ENCODE results near the gene NDRG2.

The NDRG2 gene

DNA sequence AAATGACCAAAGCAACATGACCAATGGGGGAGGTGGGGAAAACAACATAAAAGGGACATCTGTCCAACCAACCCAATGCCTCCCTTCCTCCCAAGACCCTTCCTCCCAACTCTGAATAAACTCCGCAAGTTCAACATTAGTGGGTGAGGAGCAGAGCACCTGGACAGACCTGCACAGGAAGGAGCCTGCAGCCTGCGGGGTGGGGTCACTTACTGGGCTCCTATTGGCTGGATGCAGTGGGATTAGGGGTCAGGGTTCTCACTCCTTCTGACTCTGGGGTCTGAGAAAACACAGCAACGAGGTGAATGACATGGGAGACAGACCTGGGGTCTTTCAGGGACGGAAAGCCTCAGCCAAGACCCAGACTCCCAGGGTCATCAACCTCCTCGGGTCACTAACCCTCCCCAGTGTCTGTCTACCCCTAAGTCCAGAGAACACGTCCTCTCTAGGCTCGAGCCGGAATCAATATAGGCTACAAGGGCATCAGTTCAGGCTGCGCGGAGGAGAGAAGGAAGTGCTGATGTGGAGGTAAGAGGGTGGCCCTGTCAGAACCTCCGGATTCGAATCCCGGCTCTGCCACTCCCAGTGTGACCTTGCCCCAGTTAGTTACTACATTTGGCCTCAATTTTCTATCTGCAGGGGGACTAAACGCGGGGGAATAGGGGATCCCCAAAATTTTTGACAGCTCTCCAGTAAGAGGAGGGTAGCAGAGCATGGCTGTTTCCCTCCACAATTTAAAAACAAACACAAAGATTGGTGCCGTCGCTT lies 860 bp downstream of the NDRG2 start:
- Histone ChIP-seq H3K36me3 (ENCODE audit: insufficient read depth, insufficient read length, low read length) (peaks cover 25% of the 10 kb centered on the region), H3K9me3 (ENCODE audit: insufficient read depth, low read length) (no peaks in the 10 kb centered on the region), H3K4me3 (ENCODE audit: insufficient read length, low read depth) (peak overlapping the region; percentile 80), H3K27me3 (ENCODE audit: insufficient read depth, insufficient read length) (peaks cover 11% of the 10 kb centered on the region), H3K4me1 (ENCODE audit: insufficient read depth, insufficient read length) (peaks cover 6% of the 10 kb centered on the region), H3K9ac (ENCODE audit: insufficient read length, low read depth) (peak overlapping the region; percentile 87)
- DNase-seq (ENCODE audit: low read depth, low spot score) = no peak
- TF ChIP-seq ZNF274 (IDR thresholded peaks at IDR 0.05; ENCODE audit: low read depth, low read length) (no peak), SUZ12 (IDR thresholded peaks at IDR 0.05; ENCODE audit: extremely low read depth, insufficient read depth, insufficient read length) (no peak), YY1 (IDR thresholded peaks at IDR 0.05; ENCODE audit: insufficient read depth, insufficient read length) (no peak)

DNA sequence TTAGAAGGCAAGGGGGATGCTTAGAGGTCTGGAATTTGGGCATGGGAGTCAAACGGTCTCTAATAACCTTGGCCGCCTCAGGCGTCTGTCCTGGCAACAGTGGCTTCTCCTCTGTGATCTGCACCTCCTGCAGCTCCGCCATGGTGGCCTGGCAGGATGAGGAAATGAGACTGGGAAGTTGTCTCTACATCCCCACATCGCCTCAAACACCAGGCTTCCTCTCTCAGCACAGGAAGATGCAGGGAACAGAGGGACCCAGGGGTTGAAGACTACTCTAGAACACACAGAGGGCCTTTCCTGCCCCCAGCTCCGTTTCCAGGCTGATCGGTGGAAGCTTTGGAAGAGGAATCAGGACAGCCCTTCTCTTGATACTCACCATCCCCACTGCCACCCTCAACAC lies 1.7 kb downstream of the NDRG2 start:
- H3K4me1 ChIP-seq (ENCODE audit: insufficient read depth, insufficient read length) = peaks cover 6% of the 10 kb centered on the region
- H3K27me3 ChIP-seq (ENCODE audit: insufficient read depth, insufficient read length) = peaks cover 11% of the 10 kb centered on the region
- TF ChIP-seq SUZ12 (IDR thresholded peaks at IDR 0.05; ENCODE audit: extremely low read depth, insufficient read depth, insufficient read length) = no peak
- no peak for TF ChIP-seq ZNF274 (IDR thresholded peaks at IDR 0.05; ENCODE audit: low read depth, low read length)
- TF ChIP-seq YY1 (IDR thresholded peaks at IDR 0.05; ENCODE audit: insufficient read depth, insufficient read length) = no peak
- no peak for DNase-seq (ENCODE audit: low read depth, low spot score)
- no peak overlapping the region for H3K4me3 ChIP-seq (ENCODE audit: insufficient read length, low read depth)
- H3K36me3 ChIP-seq (ENCODE audit: insufficient read depth, insufficient read length, low read length) = peaks cover 33% of the 10 kb centered on the region
- H3K9ac ChIP-seq (ENCODE audit: insufficient read length, low read depth) = no peak overlapping the region
- no peaks in the 10 kb centered on the region for H3K9me3 ChIP-seq (ENCODE audit: insufficient read depth, low read length)

DNA sequence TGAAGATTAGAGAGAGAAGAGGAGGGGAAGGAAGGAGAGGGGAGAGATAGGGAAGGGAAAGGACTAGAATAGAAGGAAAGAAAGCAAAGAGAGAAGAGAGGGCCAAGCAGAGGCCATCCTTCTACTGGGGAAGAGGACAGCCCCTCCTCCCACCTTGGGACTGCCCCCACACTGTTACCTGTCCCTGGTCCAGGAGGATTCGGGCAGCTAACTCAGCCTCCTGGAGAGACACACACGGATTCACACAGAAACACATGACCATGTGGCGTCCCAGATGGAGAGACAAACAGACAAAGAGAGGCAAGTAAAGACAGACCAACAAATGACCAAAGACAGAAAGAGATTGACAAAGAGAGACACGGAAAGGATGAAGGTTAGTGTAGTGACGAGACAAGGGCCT lies 2.2 kb downstream of the NDRG2 start:
- no peak for DNase-seq (ENCODE audit: low read depth, low spot score)
- Histone ChIP-seq H3K4me3 (ENCODE audit: insufficient read length, low read depth) (no peak overlapping the region), H3K9me3 (ENCODE audit: insufficient read depth, low read length) (no peaks in the 10 kb centered on the region), H3K36me3 (ENCODE audit: insufficient read depth, insufficient read length, low read length) (peaks cover 38% of the 10 kb centered on the region), H3K4me1 (ENCODE audit: insufficient read depth, insufficient read length) (peaks cover 6% of the 10 kb centered on the region), H3K9ac (ENCODE audit: insufficient read length, low read depth) (no peak overlapping the region), H3K27me3 (ENCODE audit: insufficient read depth, insufficient read length) (peaks cover 11% of the 10 kb centered on the region)
- TF ChIP-seq YY1 (IDR thresholded peaks at IDR 0.05; ENCODE audit: insufficient read depth, insufficient read length) (no peak), SUZ12 (IDR thresholded peaks at IDR 0.05; ENCODE audit: extremely low read depth, insufficient read depth, insufficient read length) (no peak), ZNF274 (IDR thresholded peaks at IDR 0.05; ENCODE audit: low read depth, low read length) (no peak)

DNA sequence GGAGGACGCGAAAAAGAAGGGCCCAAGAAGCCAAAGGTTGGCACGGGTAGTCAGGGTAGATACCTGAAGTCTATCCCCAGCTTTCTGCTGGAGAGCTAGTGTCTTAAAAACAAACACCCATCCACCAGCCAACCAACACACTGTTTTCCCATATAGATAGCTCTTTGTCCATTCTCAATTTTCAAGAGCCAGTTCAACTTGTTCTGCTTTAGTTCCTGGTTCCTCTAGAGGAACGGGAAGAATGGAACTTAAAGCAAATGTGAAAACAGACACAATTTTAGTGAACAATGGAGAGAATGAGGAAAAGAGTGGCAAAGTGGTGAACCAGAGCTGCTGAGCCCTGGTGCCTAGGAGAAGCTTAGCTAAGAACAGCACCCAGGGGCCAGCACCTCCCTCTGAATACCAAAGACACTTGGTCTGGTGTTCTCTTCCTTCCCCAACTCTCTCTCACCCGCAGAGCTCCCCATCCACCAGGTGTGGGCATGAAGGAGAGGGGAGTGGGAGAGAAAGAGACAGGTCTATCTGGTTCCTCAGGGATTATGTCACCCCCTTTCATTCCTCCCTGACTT lies 3.8 kb downstream of the NDRG2 start:
- no peaks in the 10 kb centered on the region for H3K9me3 ChIP-seq (ENCODE audit: insufficient read depth, low read length)
- no peak for DNase-seq (ENCODE audit: low read depth, low spot score)
- H3K27me3 ChIP-seq (ENCODE audit: insufficient read depth, insufficient read length) = peaks cover 11% of the 10 kb centered on the region
- no peak overlapping the region for H3K4me3 ChIP-seq (ENCODE audit: insufficient read length, low read depth)
- H3K36me3 ChIP-seq (ENCODE audit: insufficient read depth, insufficient read length, low read length) = peaks cover 49% of the 10 kb centered on the region
- H3K4me1 ChIP-seq (ENCODE audit: insufficient read depth, insufficient read length) = peaks cover 4% of the 10 kb centered on the region
- TF ChIP-seq ZNF274 (IDR thresholded peaks at IDR 0.05; ENCODE audit: low read depth, low read length) (no peak), SUZ12 (IDR thresholded peaks at IDR 0.05; ENCODE audit: extremely low read depth, insufficient read depth, insufficient read length) (no peak)
- no peak overlapping the region for H3K9ac ChIP-seq (ENCODE audit: insufficient read length, low read depth)

DNA sequence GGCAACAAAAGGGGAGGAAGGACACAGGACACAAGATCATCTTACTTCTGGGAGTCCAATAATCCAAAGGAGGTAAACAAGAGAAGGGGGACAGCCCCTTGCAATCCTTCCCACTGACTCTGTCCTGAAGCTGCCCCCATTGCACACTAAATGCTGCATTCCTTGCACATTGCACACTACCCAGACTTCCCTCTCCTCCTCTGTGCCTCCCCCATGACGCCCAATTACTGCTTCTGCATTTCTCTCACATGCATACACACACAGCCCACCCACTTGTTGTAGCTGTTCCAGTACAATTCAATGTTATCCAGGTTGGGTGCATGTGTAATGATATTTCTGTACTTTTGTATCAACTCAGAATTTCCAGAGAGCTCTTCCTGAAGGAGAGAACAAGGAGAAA lies 5.5 kb downstream of the NDRG2 start:
- peaks cover 7% of the 10 kb centered on the region for H3K27me3 ChIP-seq (ENCODE audit: insufficient read depth, insufficient read length)
- H3K4me1 ChIP-seq (ENCODE audit: insufficient read depth, insufficient read length) = peaks cover 4% of the 10 kb centered on the region
- TF ChIP-seq YY1 (IDR thresholded peaks at IDR 0.05; ENCODE audit: insufficient read depth, insufficient read length) = no peak
- no peak overlapping the region for H3K9ac ChIP-seq (ENCODE audit: insufficient read length, low read depth)
- no peaks in the 10 kb centered on the region for H3K9me3 ChIP-seq (ENCODE audit: insufficient read depth, low read length)
- DNase-seq (ENCODE audit: low read depth, low spot score) = no peak
- H3K4me3 ChIP-seq (ENCODE audit: insufficient read length, low read depth) = no peak overlapping the region
- H3K36me3 ChIP-seq (ENCODE audit: insufficient read depth, insufficient read length, low read length) = peaks cover 49% of the 10 kb centered on the region

DNA sequence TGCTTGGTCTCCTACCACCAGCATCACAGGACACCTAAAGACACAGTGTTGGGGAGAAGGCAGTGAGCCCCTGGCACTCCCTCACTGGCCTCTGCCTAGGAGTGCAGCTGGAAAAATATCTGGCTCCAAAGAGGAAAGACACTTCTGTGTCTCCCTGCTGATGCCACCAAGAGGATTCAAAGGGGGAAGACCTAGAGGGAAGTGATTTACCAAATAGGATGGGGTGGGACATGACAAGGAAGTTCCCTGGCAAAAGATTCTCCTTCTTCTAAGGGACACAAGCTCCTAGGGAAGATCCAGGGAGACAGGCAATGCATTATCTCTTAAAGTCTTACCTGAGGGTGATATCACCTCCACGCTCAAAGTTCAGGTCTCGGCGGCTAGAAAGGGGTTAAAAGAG lies 6.1 kb downstream of the NDRG2 start:
- H3K4me3 ChIP-seq (ENCODE audit: insufficient read length, low read depth) = no peak overlapping the region
- no peak for TF ChIP-seq SUZ12 (IDR thresholded peaks at IDR 0.05; ENCODE audit: extremely low read depth, insufficient read depth, insufficient read length)
- TF ChIP-seq YY1 (IDR thresholded peaks at IDR 0.05; ENCODE audit: insufficient read depth, insufficient read length) = no peak
- TF ChIP-seq ZNF274 (IDR thresholded peaks at IDR 0.05; ENCODE audit: low read depth, low read length) = no peak

DNA sequence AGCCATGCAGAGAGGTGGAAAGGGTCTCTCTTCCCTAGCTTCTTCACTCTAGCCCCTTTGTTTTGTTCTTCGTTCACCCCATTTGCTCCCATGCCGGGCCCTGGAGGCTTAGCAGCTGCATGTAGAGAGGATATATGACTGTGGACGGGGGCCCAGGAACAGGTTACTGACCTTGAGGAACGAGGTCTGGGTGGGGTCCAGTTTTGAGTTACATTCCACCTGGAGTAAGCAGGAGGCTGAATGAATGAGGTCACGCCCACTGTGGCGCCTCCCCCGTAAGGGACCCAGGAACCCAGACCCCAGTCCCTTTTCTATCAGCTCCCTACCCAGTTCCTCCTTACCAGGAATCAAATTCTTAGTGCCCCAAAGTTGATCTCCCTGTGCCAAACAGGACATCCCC lies 6.6 kb downstream of the NDRG2 start:
- no peak for DNase-seq (ENCODE audit: low read depth, low spot score)
- no peaks in the 10 kb centered on the region for H3K27me3 ChIP-seq (ENCODE audit: insufficient read depth, insufficient read length)
- H3K9ac ChIP-seq (ENCODE audit: insufficient read length, low read depth) = no peak overlapping the region
- no peak overlapping the region for H3K4me3 ChIP-seq (ENCODE audit: insufficient read length, low read depth)
- no peaks in the 10 kb centered on the region for H3K9me3 ChIP-seq (ENCODE audit: insufficient read depth, low read length)
- peaks cover 2% of the 10 kb centered on the region for H3K4me1 ChIP-seq (ENCODE audit: insufficient read depth, insufficient read length)
- peaks cover 49% of the 10 kb centered on the region for H3K36me3 ChIP-seq (ENCODE audit: insufficient read depth, insufficient read length, low read length)
- no peak for TF ChIP-seq SUZ12 (IDR thresholded peaks at IDR 0.05; ENCODE audit: extremely low read depth, insufficient read depth, insufficient read length)
- TF ChIP-seq YY1 (IDR thresholded peaks at IDR 0.05; ENCODE audit: insufficient read depth, insufficient read length) = no peak
- no peak for TF ChIP-seq ZNF274 (IDR thresholded peaks at IDR 0.05; ENCODE audit: low read depth, low read length)

More for the DNA sequence above, 6.1 kb downstream of the NDRG2 start:
- H3K9me3 ChIP-seq (ENCODE audit: insufficient read depth, low read length) = no peaks in the 10 kb centered on the region
- peaks cover 4% of the 10 kb centered on the region for H3K4me1 ChIP-seq (ENCODE audit: insufficient read depth, insufficient read length)
- no peak for DNase-seq (ENCODE audit: low read depth, low spot score)
- no peak overlapping the region for H3K9ac ChIP-seq (ENCODE audit: insufficient read length, low read depth)
- H3K27me3 ChIP-seq (ENCODE audit: insufficient read depth, insufficient read length) = peaks cover 1% of the 10 kb centered on the region
- H3K36me3 ChIP-seq (ENCODE audit: insufficient read depth, insufficient read length, low read length) = peaks cover 49% of the 10 kb centered on the region

Measured in NT2/D1 (cell line).